ENCODE measurements around the gene FSHB.
"Not testable (repeated sequence)": the region's sequence is repeated elsewhere in the genome, so short reads cannot be mapped to it uniquely, and the experiment has no call there.

The FSHB gene

DNA sequence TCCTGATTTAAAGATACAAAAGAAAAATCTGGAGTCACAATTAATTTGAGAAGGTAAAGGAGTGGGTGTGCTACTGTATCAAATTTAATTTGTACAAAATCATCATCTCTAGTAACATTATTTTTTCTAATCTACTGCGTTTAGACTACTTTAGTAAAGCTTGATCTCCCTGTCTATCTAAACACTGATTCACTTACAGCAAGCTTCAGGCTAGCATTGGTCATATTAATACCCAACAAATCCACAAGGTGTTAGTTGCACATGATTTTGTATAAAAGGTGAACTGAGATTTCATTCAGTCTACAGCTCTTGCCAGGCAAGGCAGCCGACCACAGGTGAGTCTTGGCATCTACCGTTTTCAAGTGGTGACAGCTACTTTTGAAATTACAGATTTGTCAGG is at the start of gene FSHB:
FSHB (plus strand) TSS at position 301 of the 400 bp plus-strand sequence. CDS start 889 bp downstream, outside the sequence.
- in situ Hi-C loops (cut with MboI; ENCODE audit: low sequenced_read_pairs), result no loop called here

DNA sequence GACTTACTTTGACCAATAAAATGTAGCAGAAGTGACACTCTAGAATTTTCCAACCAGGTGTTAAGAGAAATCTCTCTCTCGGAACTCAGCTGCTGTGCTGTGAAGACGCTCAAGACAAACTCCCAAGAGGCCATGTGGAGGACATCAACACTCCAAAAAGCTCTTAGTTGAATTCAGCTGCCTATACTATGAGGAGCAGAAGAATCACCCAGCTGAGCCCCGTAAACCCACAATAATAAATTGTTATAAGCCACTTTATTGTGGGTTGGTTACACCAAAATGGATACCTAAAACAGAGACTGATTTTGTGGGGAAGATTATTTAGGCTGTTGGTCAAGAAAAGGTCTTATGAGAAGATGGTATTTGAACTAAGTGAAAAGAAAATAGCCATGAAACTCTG is 44.1 kb upstream of the FSHB start:
- in situ Hi-C loops (cut with MboI; ENCODE audit: low sequenced_read_pairs), result no loop called here

DNA sequence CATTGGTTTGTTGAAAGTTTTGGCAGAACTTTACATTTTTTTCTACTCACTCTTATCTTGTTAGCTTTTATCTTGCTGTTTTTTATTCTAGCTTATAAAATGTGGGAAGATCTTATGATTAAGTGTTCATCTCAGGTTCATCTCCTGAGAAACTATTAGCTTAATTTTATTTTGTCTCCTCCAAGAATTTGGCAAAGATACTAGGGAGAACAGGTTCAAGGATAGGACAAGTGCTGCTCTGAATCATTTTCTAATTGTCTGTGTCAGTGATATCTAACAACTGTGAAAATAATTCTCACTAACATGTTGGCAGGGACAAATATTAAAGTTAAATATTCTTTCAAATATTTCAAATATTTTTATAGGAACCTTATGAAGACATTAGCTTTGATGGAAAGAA is 38.2 kb upstream of the FSHB start:
- in situ Hi-C loops (cut with MboI; ENCODE audit: low sequenced_read_pairs), result no loop called here

DNA sequence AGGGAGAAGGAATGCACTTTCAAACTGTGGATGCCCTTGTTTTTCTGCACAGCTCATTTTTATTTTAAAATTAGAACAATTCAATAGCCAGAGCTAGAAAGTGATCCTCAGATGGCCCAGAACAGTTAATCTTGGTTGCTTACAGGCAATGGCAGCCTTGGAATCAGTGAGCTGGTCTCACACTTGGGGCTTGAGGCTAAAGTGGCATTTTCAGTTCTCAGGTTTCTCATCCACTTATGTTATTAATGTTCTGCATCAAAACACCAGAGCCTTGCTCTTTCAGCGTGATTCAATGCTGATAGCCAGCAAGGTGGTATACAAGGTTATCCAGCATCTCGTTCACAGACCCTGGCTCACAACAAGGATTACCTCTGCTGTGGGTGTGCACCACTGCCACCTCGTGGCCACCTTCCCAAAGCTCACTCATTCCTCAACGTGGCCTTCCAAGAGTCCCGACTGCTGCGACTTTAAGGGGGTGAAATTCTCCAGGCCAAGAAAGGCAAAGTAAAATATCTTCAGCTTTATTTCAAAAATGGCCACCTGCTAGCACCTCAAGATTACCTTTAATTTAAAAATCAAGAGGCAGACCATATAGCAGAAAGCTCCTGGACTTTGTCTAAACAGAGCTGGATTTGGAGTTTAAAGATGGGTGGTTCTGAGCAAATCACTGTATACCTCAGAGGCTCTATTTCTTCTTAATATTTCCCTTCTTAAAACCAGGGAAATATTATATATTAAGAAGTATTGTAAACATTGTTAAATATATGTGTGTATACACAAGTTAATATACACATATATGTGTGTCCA is 34.2 kb upstream of the FSHB start:
- in situ Hi-C loops (cut with MboI; ENCODE audit: low sequenced_read_pairs), result no loop called here

DNA sequence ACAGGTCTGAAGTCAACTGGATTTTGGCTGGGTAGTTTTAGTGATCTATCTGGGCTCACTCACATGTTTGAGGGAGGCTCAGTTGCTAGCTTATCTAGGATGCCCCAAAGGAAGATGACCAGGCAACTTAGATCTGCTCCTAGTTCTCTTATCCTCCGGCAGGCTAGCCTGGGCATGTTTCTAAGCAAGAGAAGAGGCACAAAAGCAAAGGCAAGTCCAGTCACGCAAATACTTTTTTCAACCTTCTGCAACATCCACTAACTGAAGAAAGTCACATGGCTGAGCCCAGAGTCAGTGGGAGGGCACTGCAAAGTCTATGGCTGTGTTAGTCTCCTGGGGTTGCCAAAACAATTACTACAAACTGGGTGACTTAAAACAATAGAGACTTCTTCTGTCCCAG is 32.9 kb upstream of the FSHB start:
- in situ Hi-C loops (cut with MboI; ENCODE audit: low sequenced_read_pairs), result no loop called here

DNA sequence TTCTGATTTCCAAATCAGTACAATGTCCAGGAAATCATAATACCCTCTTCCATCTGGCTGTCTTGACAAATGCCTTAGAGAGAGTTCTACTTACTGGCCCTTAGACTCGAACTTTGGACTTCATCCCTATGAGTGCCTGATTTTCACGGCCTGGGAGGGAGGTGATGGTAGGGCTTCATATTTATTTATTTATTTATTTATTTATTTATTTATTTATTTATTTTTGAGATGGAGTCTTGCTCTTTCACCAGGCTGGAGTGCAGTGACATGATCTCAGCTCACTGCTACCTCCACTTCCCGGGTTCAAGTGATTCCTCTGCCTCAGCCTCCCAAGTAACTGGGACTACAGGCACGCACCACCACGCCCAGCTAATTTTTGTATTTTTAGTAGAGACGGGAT is 27.8 kb upstream of the FSHB start:
- in situ Hi-C loops (cut with MboI; ENCODE audit: low sequenced_read_pairs), result not testable (repeated sequence)

DNA sequence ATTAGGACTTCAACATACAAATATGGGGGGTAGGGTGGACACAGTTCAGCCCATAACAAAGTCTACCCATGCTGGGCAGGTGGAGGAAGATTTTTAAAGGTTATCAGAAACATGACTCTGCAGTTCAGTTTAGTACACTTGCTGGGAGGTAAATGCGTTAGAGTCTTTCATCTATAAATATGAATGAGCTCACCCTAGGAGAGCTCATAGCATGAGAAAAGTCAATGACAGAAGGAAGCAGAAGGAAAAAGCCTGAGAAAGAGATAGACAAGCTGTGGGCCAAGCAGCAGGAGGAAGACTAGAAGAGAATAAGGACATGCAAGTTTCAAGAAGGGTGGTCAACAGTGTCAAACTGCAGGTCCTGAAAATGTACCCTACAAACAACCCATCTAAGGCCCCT is 27.0 kb upstream of the FSHB start:
- in situ Hi-C loops (cut with MboI; ENCODE audit: low sequenced_read_pairs), result no loop called here

DNA sequence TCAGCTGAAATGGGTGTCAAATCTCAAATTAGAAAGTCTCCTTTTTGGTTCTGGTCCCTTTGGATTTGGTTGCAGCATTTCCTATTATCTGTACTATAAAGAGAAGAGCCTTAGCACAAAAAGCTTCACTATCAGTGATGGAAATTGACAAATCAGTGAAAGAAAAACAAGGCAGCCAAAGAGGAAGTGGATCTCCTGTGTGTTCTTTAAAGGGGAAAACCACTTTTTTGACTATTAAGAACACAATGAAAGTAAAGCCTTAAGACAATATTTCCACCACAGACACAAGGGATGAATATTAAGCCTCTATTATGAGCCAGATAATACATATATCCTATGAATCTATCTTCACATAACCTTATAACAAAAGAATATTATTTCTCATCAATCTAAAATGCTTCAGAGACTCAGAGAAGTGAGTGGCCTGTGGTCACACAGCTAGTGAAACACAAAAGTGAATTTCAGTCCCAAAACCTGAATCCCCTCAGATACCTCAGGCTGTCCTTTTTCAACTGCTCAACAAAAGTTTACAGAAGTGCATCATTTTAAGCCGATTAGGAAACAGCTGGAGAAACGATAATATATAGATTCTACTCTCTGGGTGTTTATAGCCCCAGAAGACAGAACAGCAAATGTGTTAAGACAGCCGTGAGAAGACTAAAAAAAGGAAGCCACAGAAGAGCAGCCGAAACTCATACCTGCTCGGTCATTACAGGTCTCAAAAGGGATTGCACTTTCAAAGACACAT is 24.4 kb upstream of the FSHB start:
- in situ Hi-C loops (cut with MboI; ENCODE audit: low sequenced_read_pairs), result no loop called here

DNA sequence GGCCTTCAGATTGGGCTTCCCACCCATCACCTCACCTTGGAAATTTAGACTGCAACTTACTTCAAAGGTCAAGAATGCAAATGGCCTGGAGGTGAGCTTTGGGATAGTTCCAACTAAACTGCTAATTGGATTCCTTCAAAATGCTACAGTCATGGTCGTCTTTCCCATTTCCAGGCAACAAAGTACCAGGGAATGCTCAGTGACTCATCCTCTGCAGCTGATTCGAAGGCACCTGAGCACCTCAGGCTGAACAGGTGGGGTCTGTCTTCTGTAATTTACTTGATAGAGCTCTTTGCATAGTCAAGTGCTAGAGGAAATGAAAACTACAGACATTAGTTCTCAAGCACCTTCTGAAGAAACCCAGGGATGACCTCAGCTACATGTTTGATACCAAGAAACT is 20.5 kb upstream of the FSHB start:
- in situ Hi-C loops (cut with MboI; ENCODE audit: low sequenced_read_pairs), result no loop called here

DNA sequence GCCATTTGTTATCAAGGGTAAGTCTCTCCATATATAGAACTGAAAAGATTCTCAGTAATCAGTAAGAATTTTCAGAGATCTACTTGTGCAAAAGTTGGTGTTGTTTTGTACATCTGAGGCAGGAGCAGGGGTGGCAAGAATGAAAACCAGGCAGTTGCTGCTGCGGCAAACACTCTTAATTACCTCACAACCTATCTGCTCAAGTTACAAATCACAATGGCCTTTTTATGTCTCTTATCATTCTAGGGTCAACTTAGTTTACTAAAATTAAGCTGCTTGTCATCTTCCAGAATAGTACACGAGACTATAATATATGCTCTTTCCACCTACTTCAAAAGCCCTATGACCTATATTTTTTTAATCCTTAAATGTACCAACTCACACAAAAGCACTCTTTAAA is 14.3 kb upstream of the FSHB start:
- in situ Hi-C loops (cut with MboI; ENCODE audit: low sequenced_read_pairs), result no loop called here

DNA sequence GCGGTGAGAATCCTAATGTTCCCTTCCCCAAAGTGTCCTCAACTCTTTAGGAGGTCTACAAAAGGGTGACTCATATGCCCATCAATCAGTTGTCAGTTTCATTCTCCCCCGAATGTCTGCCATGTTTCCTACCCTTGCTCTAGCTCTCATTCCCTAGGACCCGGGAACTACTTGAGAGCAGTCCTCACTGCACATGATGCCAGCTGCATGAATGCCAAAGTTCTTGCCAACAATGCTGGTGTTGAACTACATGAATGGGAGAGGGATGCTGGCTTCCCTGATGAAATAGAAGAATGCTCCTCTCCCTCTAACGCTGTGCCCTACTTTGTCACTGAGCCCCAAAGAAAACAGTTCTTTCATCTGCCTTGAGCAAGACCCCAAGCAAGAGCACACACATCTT is 12.5 kb upstream of the FSHB start:
- in situ Hi-C loops (cut with MboI; ENCODE audit: low sequenced_read_pairs), result no loop called here

DNA sequence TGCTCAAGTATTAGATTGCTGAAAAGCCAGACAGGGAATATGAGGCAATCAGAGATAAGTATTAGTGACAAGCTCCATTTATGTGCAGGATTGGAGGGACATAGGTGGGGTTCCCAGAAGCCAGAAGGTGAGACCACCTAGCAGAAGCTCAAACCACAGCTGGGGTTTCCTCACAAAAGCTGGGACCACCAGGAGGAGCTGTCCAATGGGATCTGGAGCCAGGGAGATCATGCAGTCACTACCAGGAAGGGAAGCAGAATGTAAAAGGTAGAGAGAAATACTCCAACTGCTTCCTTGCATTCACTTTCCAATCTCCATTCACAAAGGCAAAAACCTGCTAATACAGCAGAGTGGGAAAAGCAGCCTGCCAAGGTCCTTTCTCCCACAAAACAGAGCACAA is 5.2 kb upstream of the FSHB start:
- in situ Hi-C loops (cut with MboI; ENCODE audit: low sequenced_read_pairs), result no loop called here

DNA sequence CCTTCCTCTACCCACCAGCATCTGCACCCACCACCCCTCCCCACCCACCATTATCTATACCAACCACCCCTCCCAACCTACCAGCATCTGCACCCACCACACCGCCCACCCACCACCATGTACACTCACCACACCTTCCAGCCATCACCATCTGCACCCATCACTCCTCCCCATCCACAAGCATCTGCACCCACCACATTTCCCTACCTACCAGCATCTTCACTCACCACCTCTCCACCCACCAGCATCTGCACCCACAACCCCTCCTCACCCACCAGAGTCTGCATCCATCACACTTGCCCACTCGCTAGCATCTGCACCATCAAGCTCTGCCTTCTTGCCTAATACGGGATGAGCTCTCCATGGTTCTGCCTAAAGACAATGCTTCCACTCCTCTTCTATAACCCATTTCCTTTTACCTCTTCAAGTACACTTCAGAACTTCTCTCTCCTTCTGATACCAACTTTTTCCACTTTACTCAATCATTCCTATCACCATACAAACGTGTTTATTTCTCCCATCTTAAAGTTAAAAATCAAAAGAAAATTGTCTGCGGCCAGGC is 2.4 kb upstream of the FSHB start:
- in situ Hi-C loops (cut with MboI; ENCODE audit: low sequenced_read_pairs), result no loop called here

DNA sequence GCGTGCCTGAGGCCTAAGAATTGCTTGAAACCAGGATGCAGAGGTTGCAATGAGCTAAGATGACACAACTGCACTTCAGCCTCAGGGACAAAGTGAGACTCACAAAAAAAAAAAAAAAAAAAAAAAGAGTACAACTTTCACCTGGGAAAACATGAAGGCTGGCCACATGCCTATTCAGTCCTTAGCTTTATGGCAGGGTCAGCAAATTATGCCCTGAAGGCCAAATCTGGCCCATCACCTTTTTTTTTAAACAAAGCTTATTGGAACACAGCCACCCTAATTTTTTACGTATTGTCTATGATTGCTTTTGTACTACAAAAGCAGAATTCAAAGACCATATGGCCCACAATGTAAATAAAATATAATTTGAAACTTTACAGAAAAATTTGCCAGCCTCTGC is 8.2 kb downstream of the FSHB start:
- in situ Hi-C loops (cut with MboI; ENCODE audit: low sequenced_read_pairs), result no loop called here

DNA sequence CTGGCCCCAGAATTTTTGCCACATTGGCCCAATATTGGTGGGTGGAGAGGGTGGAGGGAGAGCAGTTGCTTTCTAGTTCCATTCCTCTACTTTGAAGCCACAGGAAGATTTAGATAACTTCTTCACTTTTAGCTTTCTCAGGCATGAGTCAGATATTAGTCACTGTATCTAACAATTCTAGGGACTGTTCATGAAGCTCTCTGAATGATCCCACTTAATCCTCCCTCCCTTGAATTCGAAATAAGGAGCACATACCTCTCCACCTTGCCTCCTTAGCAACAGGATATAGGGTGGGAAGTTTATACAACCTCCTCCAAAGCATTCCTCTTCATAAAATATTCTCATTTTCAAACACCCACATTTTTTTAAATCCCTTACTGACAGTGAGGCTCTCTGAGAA is 13.5 kb downstream of the FSHB start:
- in situ Hi-C loops (cut with MboI; ENCODE audit: low sequenced_read_pairs), result no loop called here

DNA sequence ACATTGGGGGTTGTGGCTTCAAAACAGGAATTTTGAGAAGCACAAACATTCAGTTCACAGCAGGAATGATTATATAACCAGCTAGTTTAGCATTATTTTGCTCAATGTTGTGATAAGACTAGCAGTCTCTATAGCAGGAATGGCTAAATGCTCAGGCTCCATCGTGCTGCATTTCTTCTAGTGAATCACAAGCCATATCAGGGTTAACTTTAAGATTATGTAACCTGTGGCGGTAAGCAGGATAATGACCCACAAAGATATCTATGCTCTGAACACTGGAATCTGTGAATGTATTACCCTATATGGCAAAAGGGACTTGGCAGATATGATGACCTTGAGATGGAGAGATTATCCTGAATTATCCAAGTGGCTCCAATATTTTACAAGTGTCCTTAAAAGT is 14.8 kb downstream of the FSHB start:
- in situ Hi-C loops (cut with MboI; ENCODE audit: low sequenced_read_pairs), result no loop called here

DNA sequence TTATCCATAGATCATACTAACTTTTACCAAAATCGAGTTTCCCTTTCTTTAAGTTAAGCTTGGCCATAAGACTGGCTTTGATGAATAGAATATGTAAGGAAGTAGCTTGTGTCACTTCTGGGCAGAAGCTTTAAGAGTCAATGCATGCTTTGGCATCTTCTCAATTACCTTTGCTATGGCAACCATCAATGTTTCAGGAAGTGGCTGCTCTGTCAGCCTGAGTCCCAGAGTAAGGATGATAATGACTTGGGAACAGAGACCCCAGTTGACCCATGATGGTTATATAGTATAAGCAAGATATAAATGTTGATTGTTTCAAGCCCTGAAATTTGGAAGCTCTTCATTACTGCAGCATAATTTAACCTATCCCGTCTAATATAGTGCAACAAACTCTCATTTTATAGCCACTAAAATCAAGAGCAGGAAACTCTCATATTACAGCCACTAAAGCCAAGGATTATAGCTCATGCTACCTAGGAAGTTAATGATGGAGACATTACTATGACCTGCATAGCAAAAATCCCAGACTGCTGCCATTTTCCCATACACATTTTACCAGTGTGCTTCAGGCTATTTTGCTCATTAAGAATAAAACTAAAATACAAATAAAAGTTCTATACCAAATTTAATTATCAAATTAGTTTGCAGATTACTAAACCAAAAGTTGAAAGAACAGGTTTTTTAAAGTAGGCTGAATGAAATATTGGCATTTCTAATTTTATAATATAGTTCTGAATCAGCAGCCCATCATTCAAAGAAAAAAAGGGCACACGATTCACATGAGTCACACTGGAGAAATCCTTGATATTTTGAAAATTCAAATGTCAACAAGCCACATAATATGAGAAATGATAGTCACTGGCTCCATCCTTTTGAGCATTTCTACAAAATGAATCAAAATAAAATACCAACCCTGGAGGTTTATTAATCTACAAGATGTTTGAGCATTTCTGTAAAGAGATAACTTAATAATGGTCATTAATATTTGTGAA is 23.8 kb downstream of the FSHB start:
- in situ Hi-C loops (cut with MboI; ENCODE audit: low sequenced_read_pairs), result no loop called here

DNA sequence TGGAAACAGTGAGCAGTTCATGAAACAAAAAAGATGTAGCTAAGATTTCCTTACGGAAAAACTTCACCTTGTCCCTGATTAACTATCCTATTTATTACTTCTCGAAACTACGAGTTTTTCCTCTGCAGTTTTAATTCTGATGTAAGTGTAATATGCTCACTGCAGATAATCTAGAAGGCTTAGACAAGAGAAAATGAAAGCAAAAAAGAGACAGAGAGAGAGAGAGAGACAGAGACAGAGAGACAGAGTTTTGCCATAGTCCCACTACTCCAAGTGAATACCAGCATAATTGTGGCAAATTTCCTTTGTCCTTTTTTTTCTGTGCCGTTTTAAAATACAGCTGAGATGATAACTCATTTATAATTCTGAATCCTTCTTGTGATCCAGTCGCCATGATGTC is 24.8 kb downstream of the FSHB start:
- in situ Hi-C loops (cut with MboI; ENCODE audit: low sequenced_read_pairs), result no loop called here

DNA sequence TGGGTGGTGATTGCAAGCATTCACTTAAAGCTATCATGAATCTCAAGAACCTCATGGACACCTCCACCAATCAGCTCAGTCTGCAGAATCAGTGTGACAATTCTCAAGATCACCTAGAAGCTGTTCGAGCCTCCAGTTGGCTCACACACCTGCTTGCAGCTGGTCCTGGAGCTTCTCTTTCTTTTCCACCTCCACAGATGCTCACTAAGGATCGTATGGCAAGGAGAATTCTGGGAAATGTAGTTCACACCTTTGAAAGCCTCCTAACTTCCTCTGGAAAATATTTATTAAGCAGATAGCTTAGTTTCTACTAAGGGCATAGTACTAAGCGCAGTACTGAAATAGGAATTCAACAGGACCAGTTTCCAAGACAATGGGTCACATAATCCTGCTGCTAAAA is 26.2 kb downstream of the FSHB start:
- in situ Hi-C loops (cut with MboI; ENCODE audit: low sequenced_read_pairs), result no loop called here

DNA sequence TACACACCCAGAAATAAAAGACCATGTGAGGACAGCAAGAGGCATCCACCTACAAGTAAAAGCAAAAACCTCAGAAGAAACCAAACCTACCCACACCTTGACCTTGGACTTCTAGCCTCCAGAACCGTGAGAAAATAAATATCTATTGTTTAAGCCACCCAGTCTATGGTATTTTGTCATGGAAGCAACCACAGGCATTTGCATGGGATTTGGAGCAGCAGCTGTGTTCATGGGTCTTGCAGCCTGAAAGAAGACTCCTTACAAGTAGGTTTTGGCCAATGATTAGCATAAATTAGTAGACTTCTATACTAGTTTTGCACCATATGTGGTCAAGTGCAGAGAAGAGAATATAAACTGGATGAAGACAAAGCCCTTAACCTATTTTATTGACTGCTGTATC is 27.9 kb downstream of the FSHB start:
- in situ Hi-C loops (cut with MboI; ENCODE audit: low sequenced_read_pairs), result no loop called here

DNA sequence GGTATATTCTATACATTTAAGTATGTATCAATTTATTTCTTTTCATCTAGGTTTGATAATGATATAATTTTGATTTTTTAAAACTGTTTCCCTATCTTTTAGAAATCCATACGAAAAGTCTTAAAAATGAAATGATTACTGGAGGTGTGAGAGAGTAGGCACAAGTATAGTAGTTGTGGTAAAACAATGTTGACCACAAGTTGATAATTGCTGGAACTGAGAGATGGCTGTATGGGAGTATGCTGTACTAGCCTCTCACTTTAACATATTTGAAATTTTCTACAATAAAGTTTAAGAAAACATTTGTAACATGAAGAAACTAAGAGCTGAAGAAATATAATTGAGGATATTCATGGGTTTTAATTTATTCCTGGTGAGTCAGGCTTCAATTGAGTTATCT is 30.0 kb downstream of the FSHB start:
- in situ Hi-C loops (cut with MboI; ENCODE audit: low sequenced_read_pairs), result no loop called here
